HG03175 (cell line): ENCODE data around the gene ZC3H13.

Experiments
- ATAC-seq: cut with Tn5 transposase; IDR thresholded peaks from one replicate; pipeline ENCODE4 v1.9.1; 2021; ENCODE audit warnings: mild to moderate bottlenecking, moderate library complexity; ENCODE audit not compliant: unreplicated experiment

Gene ZC3H13

DNA sequence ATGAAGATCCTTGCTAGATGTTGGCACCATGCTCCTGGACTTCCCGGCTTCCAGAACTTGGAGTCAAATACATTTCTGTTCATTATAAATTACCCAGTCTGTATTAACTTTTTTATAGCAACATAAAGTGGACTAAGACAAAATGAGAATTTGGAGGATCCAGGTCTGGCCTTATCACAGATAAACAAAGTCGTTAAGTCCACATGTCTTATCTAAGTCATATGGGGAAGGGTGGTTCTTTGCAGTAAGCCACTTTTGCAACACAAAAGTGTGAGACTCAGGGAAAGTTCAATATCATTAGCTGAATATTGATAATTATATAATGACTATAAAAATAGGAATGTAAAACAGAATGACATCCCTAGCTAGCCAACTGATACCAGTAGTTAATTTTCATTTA lies 109.4 kb downstream of the ZC3H13 start:
- no peak for ATAC-seq

DNA sequence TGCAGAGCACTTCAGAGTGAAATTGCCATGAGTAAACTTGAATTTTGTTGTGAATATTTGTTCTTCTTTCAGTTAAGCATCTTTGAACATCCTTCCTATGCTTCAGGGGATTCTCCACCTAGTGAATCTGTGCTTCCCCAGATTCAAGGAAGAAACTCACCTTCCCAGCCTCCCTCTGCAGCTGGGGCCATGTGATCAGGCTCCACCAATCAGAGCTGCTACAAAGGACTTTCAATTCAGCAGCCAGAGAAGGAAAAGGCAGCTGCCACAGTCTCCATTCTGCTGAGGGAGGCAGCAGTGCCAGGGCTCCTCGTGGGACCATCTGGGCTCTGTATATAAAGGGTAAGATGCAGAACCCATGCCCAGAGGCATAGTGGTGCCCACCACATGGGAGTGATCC lies 111.3 kb downstream of the ZC3H13 start:
- no peak for ATAC-seq

- no peak for ATAC-seq
Observed at GRCh38 chr13:45940061-45940460, 112.5 kb downstream of the ZC3H13 start.

DNA sequence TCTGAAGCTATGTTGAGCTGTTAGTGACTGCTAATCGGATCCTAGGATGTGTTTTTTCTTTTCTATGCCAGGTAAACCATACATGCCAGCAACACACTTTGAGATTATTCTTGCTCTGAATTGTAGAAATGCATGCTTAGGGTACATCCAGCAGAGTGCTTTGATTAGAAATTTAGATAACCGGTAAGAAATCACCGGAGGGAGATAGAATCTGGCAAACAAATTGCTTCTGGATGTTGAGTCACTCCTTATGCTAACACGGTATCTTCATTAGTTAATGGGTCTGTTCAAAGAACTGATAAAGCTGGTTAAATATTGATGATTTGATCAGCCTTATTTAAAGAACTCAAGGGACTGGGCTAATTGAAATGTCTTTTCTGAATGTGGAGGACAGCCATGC lies 115.9 kb downstream of the ZC3H13 start:
- no peak for ATAC-seq

DNA sequence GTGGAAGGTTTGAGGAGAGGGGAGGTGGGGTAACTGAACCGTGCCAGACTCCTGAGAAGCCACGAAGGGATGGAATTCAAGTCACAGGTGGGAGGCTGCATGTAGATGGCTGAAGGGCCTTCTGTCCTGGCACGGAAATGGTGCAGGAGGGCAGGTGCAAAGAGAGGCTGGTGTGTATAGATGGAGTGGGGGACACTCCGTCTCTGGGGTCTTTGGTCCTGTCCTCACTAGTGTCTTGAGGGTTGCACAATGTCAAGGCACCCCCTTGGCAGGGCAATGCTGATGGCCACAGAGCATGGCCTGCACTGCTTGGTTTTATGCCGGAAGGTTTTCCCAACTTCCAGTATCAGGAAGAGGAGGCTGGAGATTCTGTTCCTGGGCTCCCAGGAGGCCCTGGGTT lies 118.3 kb downstream of the ZC3H13 start:
- no peak for ATAC-seq

- ATAC-seq: no peak
Observed at GRCh38 chr13:45933203-45933908, 119.2 kb downstream of the ZC3H13 start.

- no peak for ATAC-seq
Observed at GRCh38 chr13:45932676-45933075, 119.9 kb downstream of the ZC3H13 start.

- ATAC-seq: no peak
Observed at GRCh38 chr13:45932172-45932571, 120.4 kb downstream of the ZC3H13 start.

DNA sequence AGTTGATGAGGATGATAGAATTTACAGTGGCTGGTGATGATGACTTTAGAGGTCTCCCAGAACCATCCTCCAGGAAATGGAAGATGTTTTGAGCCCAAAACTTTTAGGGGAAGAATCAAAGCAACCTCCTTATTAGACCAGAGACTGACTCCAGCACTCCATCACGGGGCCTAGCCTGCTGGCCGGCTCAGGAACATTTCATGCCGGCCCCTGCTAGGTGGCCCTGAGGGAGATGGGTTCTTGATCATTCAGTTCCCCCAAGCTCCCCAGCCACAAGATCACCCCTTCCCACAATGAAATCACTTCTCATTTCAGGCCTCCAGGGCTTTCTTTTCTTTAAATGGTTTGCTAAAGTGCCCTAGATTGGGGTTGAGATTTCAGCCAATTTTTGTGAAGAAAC lies 121.3 kb downstream of the ZC3H13 start:
- ATAC-seq: no peak

DNA sequence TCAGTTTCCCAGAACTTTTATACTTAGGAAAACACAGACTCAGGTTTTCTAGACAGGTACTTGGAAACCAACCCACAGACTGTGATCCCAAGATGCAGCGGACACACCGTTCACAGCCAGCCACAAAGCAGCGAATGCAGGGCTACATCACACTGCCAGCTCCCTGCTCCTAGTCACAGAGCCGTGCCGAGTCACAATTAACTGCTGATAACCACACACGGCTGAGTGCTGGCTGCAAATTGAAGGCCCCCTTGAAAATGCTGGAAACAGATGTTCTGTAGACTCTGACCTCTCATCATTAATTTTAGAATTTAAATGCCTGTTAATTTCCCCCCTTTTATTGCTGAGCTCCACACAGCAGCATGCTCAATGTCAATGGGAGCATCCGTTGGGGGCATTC lies 122.4 kb downstream of the ZC3H13 start:
- ATAC-seq: no peak

DNA sequence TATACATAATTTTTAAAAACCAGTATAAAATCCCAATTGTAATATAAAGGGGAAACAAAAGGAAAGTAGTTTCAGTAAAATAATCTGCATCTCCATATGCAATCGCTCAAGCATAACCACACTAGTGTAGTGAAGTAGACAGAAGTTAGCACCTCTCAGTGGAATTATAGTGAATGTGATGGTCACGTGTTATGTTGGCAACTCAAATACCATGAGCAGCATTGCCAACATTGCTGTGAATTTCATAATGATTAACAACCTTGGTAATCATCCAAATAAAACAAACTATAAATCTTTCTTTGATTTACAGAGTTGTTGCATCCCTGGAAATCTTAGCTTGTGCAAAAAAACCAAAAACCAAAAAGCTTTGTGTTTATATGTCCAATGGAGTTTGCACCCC lies 123.7 kb downstream of the ZC3H13 start:
- ATAC-seq: no peak

- no peak for ATAC-seq
Observed at GRCh38 chr13:45928176-45928575, 124.4 kb downstream of the ZC3H13 start.

DNA sequence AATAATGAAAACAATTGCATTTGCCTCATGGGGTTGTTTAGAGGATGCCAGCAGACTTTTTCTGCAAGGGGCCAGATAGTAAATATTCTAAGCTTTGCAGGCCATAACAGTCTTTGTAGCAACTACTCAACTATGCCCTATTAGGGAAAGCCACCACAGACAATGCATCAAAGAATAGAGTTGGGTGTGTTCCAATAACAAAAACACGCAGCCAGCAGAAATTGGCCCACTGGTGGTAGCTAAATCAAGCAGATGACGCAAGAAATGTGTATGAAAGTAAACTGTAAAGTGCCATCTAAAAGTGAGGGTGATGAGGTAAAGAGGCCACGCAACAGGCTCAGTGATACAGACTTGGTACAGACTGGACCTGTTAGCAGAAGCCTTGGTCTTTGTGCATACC lies 125.8 kb downstream of the ZC3H13 start:
- ATAC-seq: no peak

- ATAC-seq: no peak
Observed at GRCh38 chr13:45925151-45925550, 127.4 kb downstream of the ZC3H13 start.

DNA sequence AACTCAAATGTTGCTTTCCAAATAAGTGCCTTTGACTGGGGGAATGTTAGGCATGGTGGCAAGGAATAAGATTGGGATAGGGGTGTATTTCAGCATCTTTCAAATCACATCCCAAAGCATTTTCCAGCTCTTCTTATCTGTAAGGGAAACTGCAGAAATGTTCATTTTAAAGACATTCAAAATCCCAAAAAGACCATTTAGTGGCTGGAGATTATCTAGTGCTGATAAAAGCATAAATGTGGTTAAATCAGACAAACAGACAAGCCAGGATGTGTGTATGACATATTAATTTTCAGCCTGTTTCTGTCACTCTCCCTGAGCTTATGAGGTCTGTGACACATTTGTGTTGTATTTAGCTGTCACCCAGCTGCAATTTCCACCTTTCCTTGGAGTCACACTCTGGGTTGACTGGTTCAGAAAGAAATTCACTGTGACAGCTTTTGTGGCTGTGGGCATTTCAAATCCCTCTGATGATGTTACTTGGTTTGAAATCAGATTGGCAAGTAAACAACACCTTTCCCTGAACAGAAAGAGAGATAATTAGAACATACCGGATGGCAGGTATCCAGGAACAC lies 131.3 kb downstream of the ZC3H13 start:
- ATAC-seq: no peak

GRCh38 chr13:45918597-45918996 lies 133.9 kb downstream of the ZC3H13 start:
- no peak for ATAC-seq

DNA sequence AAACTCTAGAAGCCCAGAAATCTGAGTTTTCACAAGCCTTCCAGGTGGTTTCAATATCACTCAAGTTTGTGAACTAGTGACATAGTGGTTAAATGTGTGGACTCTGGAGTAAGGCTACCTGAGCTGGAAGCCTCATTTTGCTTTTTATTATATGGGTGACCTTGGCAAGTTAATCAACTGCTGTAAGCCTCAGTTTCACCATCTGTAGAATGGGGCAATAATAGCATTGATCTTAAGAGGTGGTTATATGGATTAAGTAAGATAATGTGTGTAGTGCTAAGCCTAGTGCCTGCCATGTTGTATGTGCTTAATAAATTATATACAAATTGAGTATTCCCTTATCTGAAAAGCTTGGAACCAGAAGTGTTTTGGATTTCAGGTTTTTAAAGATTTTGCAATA lies 135.5 kb downstream of the ZC3H13 start:
- no peak for ATAC-seq

DNA sequence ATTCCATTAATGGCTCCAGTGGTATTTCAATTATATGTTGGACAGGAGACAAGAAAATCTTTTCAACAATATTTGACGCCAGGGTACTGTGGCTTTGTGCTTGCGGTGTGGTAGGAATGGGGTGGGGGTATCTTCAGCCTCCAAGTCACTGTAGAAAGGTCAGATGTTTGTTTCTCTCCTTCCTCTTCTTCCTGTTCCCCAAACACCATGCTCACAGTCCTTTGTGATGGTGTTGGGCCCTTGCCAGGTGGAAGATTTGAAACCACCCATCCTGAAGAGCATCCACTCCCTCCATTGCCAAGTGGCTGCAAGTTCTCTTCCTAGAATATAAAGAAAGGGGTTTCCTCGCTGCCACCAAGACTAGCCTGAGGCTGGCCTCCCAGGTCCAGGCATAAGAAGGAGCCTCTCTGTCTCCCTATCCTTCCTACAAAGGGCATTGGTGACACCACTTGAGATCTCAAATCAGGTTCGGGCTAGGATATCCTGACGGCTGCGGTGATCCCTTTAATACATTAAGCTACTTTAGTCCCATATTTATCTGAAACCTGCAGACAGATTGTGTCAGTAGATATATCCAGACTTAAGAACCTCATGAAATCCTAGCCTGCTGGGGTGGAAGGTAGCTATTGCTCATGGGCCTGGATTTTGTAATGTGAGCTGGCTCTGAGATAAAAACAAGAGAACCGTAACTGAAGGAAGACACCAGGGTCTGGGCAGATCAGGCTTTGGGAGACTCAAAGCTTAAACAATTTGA lies 136.7 kb downstream of the ZC3H13 start:
- no peak for ATAC-seq

- ATAC-seq: no peak
Observed at GRCh38 chr13:45909673-45910072, 142.9 kb downstream of the ZC3H13 start.

DNA sequence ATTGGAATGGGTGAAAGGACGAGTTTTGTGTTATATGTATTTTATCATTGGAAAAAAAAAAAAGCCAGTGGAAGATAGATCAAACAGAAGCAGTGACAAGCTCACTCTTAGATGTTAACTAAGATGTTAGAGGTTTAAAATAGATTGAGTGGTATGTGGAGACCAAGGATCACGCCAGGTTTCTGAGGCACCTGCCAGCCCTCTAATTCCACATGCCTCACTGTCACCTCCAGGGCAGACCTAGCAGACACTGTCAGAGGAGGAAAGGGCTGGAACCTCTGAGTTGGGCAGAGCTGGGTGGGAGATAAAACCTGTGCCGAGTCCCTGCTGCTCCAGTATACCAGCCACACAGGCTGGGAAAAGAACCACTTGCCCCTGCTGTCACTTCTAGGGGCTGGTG lies 143.5 kb downstream of the ZC3H13 start:
- ATAC-seq: no peak

GRCh38 chr13:45907503-45907902 lies 145.0 kb downstream of the ZC3H13 start:
- ATAC-seq: no peak
